ENCODE results near the gene YIPF4.
"Not testable (repeated sequence)": the region's sequence is repeated elsewhere in the genome, so short reads cannot be mapped to it uniquely, and the experiment has no call there.

Gene YIPF4

DNA sequence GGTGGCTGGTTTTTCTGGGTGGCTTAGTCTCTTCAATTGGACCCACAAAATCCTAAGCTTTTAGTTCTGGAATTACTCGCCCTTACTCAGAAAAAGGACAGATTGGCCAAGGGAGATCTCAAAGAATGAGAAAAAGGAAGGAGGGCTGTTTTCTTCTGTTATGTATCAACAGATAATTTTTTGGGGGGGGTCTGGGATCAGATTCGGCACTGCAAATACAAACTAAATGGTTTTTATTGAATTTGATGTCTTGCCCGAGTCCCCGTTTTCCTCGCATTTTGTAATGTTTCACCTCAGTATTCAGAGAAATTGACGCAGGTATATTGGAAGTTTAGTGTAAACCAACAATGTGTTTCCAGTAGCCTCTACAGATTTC is 762 bp downstream of the YIPF4 start:
- H3K4me3 ChIP-seq (replicated peaks; ENCODE audit: low read depth, low read length) = peak overlapping the region; percentile 96
- no peak for DNase-seq (ENCODE audit: low read depth)
- TF ChIP-seq, protein P1, sequence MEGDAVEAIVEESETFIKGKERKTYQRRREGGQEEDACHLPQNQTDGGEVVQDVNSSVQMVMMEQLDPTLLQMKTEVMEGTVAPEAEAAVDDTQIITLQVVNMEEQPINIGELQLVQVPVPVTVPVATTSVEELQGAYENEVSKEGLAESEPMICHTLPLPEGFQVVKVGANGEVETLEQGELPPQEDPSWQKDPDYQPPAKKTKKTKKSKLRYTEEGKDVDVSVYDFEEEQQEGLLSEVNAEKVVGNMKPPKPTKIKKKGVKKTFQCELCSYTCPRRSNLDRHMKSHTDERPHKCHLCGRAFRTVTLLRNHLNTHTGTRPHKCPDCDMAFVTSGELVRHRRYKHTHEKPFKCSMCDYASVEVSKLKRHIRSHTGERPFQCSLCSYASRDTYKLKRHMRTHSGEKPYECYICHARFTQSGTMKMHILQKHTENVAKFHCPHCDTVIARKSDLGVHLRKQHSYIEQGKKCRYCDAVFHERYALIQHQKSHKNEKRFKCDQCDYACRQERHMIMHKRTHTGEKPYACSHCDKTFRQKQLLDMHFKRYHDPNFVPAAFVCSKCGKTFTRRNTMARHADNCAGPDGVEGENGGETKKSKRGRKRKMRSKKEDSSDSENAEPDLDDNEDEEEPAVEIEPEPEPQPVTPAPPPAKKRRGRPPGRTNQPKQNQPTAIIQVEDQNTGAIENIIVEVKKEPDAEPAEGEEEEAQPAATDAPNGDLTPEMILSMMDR (IDR thresholded peaks at IDR 0.05; ENCODE audit: low read length, missing control alignments) = no peak

GRCh38 chr2:32284321-32284720 is 6.6 kb downstream of the YIPF4 start:
- TF ChIP-seq, protein P1 (IDR thresholded peaks at IDR 0.05; ENCODE audit: low read length, missing control alignments) = no peak
- DNase-seq (ENCODE audit: low read depth) = peak; percentile 37
- H3K4me3 ChIP-seq (replicated peaks; ENCODE audit: low read depth, low read length) = no peak overlapping the region

GRCh38 chr2:32289165-32289999 is 11.7 kb downstream of the YIPF4 start:
- TF ChIP-seq, protein P1 (IDR thresholded peaks at IDR 0.05; ENCODE audit: low read length, missing control alignments) = no peak
- no peak overlapping the region for H3K4me3 ChIP-seq (replicated peaks; ENCODE audit: low read depth, low read length)
- DNase-seq (ENCODE audit: low read depth) = peak; percentile 75

GRCh38 chr2:32290000-32290339 is 12.3 kb downstream of the YIPF4 start:
- TF ChIP-seq, protein P1 (IDR thresholded peaks at IDR 0.05; ENCODE audit: low read length, missing control alignments) = no peak
- no peak overlapping the region for H3K4me3 ChIP-seq (replicated peaks; ENCODE audit: low read depth, low read length)
- DNase-seq (ENCODE audit: low read depth) = peak; percentile 9

DNA sequence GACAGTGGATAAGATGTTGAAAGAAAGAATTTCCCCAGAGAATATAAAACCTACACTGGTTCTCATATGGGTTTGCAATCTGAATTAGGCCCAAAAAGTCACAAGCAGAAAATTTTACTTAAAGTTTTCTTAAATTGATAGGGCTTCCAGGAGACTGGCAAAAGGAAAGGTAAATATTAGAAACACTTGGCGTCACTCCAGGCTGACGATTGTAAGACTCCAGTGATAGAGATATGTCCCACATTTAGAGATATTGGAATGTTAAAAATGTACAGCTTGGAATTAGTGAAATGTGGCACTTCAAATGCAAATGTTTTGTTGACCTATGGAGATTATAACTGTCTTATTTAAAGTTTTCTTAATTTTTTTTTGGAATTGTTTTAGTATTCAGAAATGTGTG is 14.0 kb downstream of the YIPF4 start:
- DNase-seq (ENCODE audit: low read depth) = peak; percentile 22
- TF ChIP-seq, protein P1 (IDR thresholded peaks at IDR 0.05; ENCODE audit: low read length, missing control alignments) = no peak
- no peak overlapping the region for H3K4me3 ChIP-seq (replicated peaks; ENCODE audit: low read depth, low read length)

DNA sequence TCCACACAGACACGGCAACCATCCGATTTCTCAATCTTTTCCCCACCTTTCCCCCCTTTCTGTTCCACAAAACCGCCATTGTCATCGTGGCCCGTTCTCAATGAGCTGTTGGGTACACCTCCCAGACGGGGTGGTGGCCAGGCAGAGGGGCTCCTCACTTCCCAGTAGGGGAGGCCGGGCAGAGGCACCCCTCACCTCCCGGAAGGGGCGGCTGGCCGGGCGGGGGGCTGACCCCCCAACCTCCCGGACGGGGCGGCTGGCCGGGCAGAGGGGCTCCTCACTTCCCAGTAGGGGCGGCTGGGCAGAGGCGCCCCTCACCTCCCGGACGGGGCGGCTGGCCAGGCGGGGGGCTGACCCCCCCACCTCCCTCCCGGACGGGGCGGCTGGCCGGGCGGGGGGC is 15.8 kb downstream of the YIPF4 start:
- not testable (repeated sequence) for DNase-seq (ENCODE audit: low read depth); H3K4me3 ChIP-seq (replicated peaks; ENCODE audit: low read depth, low read length)

- DNase-seq (ENCODE audit: low read depth); H3K4me3 ChIP-seq (replicated peaks; ENCODE audit: low read depth, low read length): not testable (repeated sequence)
These were observed 16.4 kb downstream of the YIPF4 start for GRCh38 chr2:32293966-32294562.

DNA sequence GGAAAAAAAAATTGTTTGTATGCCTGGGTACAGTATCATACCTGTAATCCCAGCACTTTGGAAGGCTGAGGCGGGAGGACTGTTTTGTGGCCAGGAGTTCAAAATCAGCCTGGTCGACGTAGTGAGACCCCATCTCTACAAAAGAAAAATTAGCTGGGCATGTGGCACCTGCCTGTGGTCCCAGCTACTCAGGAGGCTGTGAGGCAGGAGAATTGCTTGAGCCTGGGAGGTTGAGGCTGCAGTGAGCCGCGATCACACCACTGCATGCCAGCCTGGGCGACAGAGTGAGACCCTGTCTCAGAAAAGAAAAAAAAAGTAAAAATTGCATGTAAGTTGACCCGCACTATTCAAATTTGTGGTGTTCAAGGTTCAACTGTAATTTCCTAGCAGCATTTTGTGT is 32.9 kb downstream of the YIPF4 start:
- DNase-seq (ENCODE audit: low read depth) = no peak
- TF ChIP-seq, protein P1 (IDR thresholded peaks at IDR 0.05; ENCODE audit: low read length, missing control alignments) = no peak
- H3K4me3 ChIP-seq (replicated peaks; ENCODE audit: low read depth, low read length) = no peak overlapping the region
